Hepatocyte (in vitro differentiated cells): ENCODE results near the gene ROBO1.

Source experiments
- CTCF ChIP-seq: fragments of 200-600 bp; sonication (generic); IDR thresholded peaks from 2 replicates; pipeline ENCODE4 v1.5.1; 2016; ENCODE audit warnings: antibody characterized with exemption, mild to moderate bottlenecking; ENCODE audit not compliant: poor library complexity
- EZH2 ChIP-seq: fragments of 200-600 bp; sonication (generic); IDR thresholded peaks from 2 replicates; pipeline ENCODE4 v1.6.1; 2016; ENCODE audit warnings: antibody characterized with exemption, mild to moderate bottlenecking, borderline replicate concordance

GRCh38 chr3:78812166-78812565 lies 955.6 kb downstream of the ROBO1 start:
- TF ChIP-seq CTCF (no peak), EZH2 (no peak)
